Measurements from ENCODE around the gene CBX4.
A peak's percentile ranks its signal among the peaks of the same experiment; 100 is the strongest.

The CBX4 gene

DNA sequence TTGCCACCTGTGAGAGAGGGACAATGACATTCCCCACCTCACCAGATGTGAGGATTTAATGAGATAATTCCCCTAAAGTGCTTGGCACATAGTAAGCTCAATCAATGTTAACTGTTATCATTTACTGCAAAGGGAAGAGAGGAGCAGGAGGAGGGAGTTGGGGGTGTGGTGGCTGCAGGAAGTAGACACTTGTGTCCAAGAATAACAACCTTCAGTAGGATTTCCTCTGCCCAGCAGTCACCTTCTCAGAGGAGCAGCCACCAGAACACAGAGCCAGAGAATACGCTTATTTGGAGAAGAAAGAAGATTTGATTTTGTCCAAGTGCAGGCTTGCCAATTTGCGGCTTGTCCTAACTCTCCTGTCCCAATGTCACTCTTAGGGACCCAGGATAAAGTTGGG lies 10.2 kb downstream of the CBX4 start:
- DNase-seq: no peak

DNA sequence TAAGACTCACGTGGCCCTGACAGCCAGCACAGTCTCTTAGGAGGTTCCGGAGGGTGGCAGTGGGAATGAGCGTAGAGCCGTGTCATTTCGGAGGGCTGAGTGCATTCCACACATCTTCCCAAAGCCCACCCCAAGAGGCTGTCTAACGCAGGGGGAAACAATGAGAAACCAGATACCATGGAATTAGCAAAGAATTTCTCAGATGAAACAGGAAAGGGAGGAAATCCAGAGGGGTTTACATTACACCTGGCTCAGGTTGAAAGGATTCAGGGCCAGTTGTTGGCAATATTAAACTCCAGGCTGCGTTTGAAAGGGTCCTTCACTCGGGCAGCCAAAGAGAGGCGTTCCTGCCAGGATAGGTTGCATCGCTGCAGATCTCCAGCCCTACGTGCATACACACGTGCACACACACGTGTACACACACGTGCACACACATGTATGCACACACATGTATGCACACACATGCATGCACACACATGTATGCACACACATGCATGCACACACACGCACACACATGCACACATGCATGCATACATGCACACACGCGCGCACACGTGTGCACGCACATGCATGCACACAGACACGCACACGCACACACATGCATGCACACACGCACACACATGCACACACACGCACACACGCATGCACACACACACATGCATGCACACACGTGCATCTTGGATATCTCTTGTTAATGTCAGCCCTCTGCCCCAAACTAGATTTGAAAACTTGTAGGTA lies 12.2 kb downstream of the CBX4 start:
- no peak for DNase-seq

DNA sequence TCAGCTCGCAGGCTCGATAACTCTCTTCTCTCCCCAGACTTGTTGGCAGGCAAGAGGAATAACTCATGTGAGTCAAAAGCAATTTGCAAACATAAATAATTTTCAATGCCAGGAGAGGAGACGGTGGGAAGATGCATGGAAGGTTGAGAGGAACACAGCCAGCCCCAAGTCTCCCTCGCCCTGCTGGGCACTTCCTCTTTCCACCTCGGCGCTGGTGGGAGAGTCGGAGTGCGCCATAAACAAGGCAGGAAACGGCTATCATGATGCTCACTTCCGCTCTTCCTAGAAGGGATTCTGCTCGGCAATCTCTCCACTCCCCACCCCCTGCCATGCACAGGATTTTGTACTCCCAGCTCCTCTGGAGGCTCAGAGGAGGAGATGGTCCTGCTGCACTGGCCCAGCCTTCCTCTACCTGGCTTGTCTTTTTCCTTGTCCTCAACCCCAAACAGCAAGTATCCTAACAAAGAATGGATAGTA lies 13.0 kb downstream of the CBX4 start:
- DNase-seq: no peak

DNA sequence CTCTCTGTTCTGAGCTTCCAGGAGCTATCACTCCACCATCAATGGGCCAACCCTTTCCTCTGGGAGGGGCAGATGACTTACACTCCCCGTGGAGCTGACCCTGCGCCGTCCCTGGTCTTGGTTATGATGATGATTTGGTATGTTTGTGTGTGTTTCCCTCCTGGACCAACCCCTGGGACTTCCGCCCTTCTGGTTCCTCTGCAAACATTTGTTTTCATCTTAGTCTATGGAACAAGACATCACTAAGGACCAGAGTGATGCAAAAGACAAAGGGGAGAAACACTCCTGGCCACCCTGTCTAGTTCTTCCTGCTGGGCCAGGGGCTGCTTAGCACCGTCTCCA lies 13.7 kb downstream of the CBX4 start:
- DNase-seq: no peak

DNA sequence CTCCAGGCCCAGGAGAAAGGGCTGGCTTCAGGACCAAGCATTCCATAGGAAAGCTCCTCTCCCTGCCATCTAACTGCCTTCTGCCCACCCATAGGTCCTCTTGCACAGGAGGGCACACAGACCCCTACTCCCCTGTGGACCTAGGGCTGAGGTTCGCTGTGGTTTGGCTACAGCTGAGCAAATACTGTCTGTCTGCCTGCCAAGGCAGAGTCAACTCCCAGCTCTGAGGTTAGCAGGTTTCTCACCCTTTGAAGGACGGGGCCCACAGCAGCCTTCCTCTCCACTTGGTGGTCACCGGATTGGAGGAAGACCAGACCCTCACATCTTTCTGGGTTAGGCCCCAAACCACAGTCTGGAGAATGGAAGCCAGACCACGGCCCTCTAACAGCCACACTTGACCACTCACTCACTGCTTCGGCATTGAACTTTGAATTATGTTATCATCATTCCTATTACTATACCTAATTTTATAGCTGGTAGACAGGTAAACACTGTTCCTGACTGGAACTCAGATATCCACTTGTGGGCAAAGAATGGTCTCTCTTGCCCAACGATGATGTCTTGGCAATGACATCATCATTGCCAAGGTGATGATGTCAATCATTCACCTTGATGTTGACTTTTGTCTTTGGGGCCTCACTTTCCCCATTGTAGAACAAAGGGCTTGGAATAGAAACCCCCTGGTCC lies 14.2 kb downstream of the CBX4 start:
- no peak for DNase-seq

DNA sequence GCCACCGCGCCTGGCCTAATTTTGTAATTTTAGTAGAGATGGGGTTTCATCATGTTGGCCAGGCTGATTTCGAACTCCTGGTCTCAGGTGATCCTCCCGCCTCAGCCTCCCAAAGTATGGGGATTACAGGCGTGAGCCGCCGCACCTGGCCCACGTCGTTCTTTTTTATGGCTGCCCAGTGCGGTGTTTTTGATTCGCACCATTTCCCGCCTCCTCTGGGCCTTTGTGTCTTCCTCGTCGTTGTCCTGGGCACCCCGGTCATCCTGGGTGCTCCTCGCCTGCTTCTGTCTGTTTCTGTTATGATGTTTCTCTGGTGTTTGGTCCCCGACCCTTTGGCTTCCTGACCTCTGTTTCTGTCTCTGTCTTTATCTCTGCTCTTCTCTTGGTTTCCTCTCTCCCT lies 15.0 kb downstream of the CBX4 start:
- DNase-seq: no peak

DNA sequence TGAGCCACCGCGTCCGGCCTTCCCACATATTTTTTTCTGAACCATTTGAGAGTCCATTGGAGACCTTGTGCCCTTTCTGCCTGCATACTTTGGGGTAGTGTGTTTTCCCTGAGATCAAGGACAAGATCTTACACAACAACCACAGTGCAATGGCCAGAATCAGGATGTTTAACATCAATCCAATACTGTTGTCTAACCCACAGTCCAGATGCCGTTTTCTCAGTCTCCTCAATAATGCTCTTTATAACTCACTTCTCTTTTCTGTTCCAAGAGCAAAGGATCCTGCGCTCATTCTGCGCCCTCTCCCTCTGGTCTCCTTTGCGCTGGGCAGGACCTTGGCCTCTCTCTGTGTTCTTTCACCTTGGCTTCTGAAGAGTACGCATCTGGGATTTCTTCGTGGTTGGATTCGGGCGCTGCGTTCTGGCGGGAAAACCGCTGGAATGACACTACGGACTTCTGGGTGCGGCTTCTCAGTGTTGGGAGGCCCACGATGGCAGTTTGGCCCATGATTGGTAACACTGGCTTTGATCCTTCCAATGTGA lies 16.6 kb downstream of the CBX4 start:
- no peak for DNase-seq

DNA sequence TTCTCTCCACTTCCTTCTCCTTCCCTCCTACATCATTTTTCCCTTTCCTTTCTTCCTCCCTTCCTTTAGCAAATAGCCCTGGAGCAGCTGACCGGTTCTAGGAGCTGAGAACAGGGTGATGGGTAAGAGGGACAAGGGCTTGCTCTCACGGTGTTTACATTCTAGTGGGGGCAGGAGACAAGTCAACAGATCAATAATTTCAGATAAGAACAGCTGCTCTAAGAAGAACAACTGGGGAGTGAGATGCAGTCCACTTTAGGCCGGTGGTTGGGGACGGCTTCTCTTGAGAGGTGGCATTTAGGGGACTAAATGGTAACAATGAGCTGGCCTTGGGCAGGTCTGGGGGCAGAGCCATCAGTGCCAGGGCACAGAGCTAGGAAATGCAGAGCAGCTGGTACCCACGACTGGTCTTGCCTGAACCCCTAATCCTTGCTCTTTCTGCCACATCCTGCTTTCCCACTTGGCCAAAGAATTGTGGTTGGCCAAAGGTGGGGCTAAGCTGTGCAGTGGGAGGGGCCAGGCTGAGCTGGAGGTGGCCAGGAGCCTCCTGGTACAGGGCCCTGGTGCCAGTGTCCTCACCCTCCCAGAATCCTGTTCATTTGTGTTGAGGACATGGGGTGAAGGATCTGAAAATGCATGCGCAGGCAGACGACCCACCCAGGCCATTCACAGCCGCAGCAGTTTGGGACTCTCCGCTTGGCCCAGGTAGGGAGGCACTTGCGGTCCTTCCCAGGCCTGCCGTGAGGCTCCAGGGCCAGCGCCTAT lies 17.7 kb downstream of the CBX4 start:
- DNase-seq: no peak

DNA sequence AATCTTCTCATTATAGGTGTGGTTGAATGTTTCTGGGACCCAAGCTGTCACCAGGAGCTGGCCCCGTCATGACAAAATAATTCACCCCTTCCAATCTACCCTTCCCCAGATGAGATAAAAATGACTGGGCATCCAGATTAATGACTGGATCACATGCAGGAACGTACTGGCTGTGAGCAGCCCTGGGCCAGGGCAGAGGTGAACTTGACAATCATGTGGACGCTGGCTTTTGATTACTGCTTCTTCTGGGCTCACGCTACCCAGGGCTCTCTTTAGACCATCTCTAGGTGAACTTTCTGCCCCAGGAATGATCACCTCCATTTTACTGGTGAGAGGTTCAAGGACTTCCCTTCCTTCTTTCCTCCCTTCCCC lies 18.3 kb downstream of the CBX4 start:
- DNase-seq: no peak

DNA sequence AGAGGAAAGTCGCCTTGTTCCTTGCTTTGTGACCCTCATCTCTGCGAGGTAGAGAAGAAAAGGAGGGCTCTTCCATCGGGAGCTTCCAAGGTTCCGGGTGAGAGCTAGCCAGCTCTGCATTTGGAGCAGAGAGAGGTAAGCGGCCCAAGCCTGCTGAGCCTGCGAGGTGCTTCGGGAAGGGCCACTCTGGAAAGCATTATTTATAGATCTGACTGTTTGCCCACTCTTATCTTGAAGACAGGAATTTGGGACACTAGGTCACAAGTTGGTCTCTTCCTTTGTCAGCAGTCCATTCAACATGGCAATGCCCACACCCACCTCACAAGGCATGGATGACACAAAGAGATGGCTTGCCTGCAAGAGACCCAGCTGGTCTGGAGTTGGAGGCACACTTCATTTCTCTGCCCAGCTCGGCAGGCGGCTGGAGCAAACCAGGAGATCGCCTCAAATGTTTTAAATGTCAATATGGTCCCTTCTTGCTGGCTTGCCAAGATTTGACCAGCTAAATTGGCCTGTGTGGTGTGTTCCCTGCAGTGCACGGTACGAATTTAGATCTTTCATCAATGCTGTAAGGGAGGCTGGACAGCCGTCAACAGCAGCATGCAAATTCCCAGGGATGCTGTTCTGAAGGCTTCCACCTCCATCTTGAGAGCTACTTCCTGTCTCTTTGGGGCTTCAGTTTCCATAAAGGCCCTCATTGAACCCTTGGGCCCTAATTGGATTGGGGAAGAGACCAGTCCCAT lies 19.5 kb downstream of the CBX4 start:
- no peak for DNase-seq

DNA sequence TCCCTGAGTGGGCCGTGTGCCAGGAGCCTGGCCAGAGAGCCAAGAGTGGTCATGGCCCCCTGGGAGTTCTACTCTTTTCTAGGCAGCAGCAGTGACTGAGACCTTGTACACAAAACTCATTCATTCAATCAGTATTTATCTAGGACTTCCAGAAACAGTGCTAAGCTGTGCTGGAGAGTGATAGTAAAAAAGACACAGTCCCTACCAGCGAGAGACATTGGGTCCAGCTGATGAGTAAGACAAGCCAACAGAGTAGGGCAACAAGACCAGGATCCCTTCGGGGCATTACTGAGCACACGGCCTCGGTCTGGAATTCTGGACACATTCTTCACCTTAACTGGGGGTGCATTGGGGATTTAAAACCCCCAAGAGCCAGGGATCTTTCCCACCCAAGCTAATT lies 20.2 kb downstream of the CBX4 start:
- no peak for DNase-seq

DNA sequence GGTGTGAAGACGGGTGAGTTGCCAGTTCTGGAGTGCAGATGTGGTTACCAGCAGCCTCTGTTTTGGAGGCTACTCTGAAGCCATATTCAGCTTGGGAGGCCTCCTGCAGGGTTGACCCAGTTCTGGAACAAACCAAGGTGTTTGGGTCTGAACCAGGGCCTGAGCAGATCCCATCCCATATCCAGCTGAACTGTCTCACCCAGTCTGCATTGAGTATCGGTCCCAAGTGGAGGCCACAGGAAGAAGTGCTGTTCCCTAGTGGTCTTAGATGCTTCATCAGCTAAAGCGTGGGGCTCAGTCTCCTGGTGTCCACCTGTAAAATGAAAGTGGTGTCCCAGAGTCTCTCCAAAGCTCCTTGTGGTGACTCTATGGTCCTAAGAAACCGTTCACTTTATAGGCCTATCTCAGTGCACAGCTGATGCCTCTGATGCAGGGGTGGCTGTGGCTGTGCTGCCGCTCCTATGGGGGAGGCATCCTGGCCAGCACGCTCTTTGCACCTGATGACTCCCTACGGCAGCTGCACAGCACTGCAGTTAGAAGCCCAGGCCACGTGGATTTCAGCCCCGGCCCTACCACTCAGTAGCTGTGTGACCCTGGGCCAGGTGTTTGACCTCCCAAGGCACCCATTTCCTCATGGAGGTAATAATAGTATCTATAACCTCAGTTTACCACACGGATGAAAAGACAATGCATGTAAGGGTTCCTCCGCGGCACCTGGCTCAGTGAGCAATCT lies 21.0 kb downstream of the CBX4 start:
- no peak for DNase-seq

DNA sequence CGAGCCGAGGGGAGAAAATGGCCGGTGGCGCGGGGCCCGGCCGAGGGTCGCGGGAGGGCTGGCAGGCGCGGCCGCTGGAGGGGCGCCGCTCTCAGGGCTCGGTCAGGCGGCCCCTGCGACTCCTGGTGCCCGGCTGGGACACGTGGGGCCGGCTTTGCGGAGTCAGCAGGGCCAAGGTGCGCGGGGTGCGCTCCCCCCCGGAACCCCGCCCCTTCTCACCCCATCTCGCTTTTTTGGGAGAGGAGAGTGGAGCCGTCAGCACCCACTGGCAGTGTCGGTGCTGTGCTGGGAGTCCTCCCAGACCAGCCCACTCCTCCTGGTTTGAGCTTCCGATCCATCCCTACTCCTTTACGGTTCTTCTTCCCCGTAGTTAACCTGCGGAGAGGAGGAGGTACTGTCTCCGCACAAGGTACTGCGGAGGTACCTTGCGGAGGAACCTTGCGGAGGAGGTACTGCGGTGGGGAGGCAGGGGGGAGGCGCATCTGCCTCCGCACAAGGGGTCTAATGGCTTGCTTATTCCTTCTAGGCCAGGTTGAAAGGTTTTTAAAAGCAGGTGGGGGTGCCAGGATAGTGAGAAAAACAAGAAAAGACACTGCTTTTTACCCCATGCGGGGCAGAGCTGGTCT lies 23.3 kb downstream of the CBX4 start:
- DNase-seq: no peak

DNA sequence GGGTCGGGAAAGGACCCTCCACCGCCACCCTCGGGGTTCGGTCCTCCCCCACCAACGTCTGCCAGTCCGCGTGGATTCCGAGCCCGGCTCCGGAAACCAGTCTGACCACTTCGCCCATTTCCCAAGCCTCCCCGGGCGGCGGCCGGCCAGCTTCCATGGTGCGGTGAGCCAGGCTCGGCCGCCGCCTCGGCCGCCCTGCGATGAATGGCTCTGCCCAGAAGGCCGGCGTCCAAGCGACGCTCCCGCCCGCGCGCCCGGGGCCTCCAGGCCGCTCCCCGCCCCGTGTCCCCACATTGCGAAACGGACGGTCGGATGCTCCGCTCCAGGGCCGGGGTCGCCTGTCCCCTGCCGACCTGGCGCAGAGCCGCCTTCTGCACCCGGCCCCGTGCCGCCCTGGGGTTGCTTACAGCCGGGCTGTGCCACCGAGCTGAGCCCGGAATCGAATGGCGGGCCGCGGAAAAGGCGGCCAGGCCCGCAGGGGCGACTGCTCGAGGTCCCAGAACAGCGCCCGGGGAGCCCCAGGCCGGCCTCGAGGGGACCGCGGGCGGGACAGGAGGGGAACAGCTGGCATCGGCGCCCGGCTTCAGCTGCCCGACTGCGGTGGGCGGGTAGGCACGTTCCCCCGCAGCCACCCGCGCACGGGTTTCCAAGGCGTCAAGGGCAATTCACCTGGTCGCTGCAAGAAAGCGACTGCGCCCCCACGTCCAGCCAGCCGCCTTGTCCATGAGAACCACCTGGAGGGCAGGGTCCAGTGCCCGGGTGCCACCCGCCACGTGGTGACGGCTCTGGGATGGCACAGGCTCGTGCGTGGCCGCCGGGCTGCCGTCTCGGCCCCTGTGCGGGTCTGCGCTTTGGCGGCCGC lies 24.0 kb downstream of the CBX4 start:
- DNase-seq: no peak

DNA sequence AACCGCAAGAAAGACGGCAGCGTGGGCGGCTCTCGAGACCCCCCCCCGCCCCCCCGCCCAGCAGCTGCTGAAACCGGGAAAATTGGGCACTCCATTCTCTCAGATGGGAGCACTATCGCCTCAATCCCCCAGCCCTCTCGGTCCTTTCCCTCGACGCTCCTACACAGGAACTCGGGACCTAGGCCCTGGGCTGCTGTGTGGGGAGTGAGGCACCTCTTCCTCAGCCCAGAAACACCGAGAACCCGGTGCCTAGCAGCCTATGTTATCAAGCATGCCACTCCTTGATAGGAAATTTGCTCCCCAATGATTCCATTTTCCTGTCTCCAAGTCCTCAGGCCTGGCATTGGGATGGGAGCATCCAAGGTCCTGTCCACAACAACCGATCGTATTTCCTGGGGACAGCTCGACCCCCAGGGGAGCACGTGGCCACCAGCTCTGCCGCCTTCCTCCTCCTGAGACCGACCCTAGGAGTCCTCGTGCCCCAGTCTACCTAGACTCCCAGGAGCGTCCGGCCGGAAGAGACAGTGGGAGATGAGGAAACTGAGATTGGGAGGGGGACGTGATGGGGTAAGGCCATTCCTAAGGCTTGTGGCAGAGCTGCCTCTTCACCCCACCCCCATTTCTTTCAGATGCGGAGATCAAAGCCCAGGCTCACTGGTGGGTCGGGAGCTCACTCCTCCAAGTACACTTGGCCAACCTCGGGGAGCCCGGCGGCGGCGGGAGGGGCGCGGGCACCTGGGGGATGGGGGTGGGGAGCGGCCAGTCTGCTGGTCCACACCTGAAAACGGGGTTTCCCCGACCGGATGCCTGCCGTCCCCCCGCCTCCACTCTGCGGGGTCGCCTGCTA lies 24.9 kb downstream of the CBX4 start:
- DNase-seq: peak in 1 of 2 experiments; percentile 36

DNA sequence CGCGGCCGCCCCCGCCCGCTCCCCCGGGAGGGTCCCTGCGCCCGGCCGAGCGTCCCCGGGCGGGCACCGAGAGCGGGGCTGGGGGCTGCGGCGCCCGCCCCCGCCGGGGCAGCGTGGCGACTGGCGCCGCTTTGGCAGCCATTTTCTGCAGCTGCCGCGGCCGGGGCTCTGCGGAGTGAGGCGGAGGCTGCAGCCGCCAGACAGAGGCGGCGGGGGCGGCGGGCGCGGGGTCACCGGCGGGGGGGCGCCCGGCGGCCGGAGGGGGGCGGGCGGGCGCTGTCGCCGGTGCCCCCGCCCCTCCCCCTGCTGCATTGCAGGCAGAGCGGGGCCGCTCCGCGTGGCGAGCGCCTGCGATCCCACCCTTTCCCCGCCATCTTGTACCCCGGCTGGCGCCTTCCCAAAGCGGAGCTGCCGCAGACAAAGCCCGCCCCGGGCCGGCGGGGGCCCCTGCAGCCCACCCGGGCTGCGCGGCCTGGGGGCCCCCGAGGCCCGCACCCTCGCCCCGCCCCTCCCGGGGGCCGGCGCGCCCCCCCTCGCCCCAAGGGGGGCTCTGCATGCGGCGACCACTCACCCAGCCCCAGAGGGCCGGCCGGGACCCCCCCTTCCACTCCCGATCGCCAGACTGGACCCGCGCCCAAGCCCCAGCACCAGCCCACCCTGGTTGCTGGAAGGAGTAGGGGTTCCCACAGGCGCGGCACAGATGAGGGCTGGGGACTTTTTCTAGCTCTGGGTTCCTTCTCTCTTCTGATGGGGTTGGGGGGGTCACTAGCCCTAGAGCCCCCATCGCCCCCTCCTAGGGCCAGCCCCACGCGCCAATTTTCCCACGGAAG lies 25.7 kb downstream of the CBX4 start:
- DNase-seq: peak in 1 of 2 experiments; percentile 62

DNA sequence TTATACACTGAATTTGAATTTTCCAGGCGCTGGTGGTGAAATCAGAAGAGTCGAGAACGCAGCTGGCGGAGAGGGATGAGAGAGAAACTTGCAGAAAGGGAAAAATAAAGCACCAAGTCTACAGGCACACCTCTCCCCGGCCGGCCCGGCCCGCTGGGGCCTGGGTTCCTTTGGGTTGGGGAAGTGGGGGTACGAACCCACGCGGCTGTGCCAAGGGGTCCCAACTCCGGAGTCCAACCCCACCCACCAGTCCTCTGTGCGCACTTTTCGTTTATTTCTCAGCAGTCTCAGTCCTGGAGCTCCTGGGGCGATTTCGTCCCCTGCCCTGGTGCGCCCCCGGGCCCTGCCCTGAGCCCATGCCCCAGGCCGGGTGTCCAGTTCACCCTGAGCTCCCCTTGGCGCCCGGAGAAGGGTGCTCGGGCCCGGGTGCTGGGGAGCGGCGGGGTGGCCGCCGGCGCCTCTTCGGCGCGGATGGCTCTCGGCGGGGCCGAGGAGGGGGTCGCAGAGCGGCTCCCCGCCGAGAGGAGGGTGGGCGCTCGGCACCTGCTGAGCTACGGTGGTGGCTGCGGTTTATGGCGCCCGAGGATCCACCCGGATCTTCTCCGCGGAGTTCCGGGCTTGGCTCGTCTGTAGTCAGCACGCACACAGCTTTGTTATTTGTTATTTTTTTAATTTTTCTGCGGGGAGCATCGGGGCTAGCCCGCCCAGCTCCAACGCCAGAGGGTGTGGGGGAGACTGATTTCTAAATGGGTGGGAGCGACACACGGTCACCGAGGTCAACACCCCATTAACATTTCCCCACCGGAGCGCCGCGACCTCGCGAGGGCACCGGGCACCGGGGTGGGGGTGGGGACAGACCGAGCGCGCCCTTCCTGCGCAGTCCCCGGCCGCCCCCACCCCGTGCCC lies 26.6 kb downstream of the CBX4 start:
- DNase-seq: peak in 1 of 2 experiments; percentile 66

Data from NCI-H526 (cell line).